GM19397 (cell line): ENCODE data around the gene SPN.
A peak's percentile ranks its signal among the peaks of the same experiment; 100 is the strongest.
"Not testable (repeated sequence)": the region's sequence is repeated elsewhere in the genome, so short reads cannot be mapped to it uniquely, and the experiment has no call there.

Experiments
- ATAC-seq: cut with Tn5 transposase; IDR thresholded peaks from one replicate; pipeline ENCODE4 v1.9.1; 2021; ENCODE audit warnings: mild to moderate bottlenecking, moderate library complexity; ENCODE audit not compliant: unreplicated experiment

Gene SPN, protein sequence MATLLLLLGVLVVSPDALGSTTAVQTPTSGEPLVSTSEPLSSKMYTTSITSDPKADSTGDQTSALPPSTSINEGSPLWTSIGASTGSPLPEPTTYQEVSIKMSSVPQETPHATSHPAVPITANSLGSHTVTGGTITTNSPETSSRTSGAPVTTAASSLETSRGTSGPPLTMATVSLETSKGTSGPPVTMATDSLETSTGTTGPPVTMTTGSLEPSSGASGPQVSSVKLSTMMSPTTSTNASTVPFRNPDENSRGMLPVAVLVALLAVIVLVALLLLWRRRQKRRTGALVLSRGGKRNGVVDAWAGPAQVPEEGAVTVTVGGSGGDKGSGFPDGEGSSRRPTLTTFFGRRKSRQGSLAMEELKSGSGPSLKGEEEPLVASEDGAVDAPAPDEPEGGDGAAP

DNA sequence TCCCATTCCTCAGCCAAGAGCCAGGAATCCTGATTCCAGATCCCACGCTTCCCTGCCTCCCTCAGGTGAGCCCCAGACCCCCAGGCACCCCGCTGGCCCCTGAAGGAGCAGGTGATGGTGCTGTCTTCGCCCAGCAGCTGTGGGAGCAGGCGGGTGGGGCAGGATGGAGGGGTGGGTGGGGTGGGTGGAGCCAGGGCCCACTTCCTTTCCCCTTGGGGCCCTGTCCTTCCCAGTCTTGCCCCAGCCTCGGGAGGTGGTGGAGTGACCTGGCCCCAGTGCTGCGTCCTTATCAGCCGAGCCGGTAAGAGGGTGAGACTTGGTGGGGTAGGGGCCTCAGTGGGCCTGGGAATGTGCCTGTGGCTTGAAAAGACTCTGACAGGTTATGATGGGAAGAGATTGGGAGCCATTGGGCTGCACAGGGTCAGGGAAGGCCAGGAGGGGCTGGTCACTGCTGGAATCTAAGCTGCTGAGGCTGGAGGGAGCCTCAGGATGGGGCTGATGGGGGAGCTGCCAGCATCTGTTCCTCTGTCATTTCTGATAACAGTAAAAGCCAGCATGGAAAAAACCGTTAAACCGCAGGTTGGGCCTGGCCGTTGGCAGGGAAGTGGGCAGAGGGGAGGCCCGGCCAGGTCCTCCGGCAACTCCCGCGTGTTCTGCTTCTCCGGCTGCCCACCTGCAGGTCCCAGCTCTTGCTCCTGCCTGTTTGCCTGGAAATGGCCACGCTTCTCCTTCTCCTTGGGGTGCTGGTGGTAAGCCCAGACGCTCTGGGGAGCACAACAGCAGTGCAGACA, at the start of gene SPN:
SPN (plus strand) TSS at position 232 of the 791 bp plus-strand sequence; CDS start at position 714, 482 bp downstream.
- ATAC-seq: no peak

DNA sequence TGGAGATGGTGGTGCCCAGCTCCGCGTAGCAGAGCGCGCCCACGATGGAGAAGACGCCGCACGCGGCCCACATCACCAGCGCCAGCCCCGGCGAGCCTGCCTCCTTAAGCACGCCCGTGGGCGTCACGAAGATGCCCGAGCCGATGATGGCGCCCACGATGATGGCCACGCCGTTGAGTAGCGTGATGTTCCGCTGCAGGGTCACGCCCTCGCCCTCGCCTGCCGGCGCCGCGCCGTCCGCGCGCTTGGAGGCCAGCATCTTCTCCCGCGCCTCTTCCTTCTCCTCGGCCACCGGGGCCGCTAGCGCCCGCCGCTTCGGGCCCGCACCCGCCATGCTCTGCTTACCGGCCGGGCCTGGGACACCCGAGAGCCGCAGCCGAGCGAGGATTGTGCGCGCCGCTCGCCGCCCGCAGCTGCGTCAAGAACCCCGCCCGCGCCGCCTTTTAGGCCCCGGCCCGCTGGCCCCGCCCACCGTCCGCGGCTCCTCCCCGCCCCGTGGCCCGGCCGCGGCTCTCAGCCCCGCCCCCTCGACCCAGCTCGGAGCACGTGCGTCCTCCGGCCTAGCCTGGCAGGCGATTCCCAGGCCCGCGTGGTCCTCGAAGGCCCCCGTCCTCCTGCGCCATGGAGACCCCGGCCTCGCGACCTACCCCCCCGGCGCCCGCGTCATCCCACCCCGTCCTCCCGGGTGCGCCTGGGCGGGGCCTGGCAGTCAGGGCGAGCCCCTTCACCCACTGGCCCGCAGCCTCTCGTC, 49.6 kb upstream of the SPN start:
- peak; percentile 42 for ATAC-seq

DNA sequence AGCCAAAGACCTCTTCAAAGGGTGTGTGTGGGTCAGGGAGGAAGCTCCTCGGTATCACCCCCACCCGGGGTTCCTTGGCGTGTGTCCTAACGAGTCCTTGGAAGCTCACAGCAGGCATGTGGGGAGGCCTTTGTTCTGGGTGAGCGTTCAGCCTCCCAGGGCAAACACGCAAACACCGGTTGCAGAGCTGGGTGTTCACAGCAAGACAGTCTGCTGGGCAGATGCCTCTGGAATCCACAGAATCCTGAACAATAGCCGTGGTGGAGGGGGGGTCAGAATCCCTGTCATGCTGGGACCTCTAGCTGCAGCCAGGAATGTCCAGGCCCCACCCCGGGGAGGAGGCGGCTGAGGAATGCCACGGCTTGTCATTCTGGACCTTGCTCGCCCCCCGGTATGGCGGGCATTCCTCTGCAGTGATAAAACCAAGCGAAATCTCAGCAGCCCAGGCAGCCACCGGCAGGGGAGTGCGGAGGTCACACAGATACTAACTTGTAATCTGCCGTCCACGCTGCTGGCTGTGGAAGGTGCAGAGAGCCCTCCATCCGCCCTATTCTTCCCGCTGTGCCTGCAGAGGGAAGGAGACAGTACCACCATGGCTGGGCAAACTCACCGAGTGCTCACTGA, 48.2 kb upstream of the SPN start:
- not testable (repeated sequence) for ATAC-seq

DNA sequence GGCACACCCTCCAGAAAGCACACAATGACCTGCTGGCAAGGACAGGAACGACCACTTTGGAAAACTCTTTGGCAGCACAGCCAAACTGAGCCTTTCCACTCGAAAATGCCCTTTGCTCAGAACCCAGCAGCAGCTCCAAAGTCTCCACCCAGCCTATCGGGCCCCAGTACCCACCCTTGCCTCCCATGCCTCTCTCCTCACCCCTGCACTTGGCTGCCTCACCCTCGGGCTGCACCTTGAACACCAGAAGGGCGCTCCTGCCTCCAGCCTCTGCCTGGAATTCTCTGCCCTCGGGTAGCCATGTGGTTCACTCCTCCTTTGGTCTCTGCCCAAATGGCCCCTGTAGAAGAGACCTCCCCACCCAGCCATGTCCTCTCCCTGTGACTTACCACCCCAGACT, 46.9 kb upstream of the SPN start:
- ATAC-seq: not testable (repeated sequence)

DNA sequence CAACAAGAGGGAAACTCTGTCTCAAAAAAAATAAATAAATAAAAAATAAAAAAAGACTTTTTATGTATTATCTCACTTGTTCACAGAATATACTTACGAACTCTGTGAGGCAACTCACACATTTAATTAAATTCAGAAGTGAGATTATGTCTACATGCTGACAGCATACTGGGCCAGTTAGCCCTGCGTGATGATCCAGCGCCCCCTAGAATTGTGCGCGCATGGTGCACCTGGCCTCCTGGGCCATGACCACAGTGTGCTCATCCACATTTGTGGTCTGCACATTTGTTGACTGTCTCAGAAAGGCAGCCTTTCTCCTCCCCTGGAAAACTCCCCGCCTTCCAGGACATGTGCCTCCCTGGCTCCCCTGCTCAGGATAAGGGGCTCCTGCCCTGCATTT, 42.5 kb upstream of the SPN start:
- not testable (repeated sequence) for ATAC-seq

DNA sequence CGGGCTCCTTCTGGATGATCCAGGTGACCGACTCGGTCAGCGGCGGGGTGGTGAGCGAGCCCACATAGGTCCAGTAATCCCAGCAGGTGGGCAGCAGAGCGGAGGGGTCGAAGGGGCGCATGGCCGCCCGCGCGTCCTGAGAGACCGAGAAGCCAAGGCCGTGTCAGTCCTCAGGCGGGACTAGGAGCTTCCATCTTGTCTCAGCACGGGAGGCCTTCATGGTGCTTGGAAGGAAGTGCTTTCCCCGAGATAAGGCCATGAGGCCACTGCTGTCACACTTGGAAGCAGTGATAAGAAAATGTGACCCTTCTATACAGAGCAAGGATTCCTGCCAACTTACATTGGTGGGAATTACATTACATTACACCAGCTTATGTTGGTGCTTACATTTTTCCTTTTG, 40.3 kb upstream of the SPN start:
- not testable (repeated sequence) for ATAC-seq

DNA sequence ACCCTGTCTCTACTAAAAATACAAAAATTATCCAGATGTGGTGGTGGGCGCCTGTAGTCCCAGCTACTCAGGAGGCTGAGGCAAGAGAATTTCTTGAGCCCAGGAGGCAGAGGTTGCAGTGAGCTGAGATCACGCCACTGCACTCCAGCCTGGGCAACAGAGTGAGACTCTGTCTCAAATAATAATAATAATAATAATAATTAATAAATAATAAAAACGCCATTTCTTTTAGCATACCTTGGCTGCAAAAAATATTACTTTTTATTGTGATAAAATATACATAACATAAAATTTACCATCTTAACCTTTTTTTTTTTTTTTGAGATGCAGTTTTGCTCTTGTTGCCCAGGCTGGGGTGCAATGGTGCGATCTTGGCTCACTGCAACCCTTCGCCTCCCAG, 39.8 kb upstream of the SPN start:
- not testable (repeated sequence) for ATAC-seq

DNA sequence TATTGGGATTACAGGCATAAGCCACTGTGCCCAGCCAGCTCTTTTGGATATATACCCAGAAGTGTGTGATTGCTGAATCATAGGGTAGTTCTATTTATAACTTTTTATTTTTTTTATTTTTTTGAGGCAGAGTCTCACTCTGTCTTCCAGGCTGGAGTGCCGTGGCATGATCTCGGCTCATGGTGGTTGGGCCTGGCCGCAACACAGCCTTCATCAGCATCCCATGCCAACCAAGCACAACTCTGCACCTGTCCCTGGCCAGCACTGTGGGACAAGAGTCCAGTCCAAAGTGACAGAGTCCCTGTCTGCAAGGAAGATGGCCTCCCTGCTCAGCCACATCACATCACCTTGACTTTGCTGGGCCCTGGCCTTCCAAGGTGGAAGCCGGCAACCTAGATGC, 37.9 kb upstream of the SPN start:
- not testable (repeated sequence) for ATAC-seq

DNA sequence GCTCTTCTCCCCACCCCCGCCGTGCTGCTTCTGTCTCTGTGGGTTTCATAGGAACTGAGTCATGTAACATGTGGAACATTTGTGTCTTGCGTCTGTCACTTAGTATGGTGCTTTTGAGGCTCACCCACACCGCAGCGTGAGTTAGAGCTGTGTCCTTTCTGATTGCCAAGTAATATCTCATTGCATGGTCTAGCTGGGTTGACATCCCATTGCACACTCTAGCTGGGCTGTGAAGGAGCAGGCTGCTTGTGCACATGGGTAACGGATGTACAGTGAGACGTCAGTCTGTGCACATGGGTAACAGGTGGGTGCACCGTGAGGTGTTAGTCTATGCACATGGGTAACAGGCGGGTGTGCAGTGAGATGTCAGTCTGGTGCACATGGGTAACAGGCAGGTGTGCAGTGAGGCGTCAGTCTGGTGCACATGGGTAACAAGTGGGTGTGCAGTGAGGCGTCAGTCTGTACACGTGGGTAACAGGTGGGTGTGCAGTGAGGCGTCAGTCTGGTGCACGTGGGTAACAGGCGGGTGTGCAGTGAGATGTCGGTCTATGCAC, 36.2 kb upstream of the SPN start:
- ATAC-seq: peak; percentile 43

DNA sequence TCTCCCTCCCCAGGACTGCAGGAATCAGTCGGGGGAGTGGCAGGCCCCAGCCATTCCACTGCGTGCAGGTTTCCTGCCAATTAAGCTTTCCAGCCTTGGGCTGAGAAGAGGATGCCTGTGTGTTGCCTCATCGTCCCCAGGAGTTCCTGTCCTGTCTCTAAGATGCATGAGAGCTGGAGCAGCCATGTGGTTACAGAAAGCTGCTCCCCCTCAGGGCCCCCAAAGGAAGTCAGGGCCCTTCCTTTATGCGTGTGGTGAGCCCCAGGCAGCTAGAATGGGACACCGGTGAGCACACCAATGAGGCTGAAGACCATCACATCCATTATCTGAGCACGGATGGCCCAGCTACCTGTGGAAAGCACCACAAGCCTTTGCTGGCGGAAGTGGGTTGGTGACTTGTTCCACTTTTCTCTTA, 35.4 kb upstream of the SPN start:
- ATAC-seq: peak; percentile 49

DNA sequence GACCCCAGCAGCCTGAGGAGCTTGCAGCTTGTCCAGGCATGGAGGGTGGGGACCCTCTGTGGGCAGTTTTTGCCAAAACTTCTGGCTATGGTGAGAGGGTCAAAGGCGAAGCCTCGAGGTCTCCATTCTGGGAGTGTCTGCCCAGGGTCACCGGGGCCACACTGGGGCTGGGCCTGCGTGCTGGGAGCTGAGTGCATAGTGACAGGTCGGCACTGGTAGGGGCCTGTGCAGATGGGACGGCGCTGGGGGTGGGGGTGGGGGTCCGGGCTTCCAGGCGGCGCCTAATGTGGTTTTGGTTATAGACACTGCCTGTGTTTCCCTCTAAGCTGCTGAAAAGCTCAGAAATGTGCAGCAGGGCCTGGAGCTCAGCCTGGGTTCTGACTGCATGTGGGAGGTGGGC, 34.3 kb upstream of the SPN start:
- not testable (repeated sequence) for ATAC-seq

DNA sequence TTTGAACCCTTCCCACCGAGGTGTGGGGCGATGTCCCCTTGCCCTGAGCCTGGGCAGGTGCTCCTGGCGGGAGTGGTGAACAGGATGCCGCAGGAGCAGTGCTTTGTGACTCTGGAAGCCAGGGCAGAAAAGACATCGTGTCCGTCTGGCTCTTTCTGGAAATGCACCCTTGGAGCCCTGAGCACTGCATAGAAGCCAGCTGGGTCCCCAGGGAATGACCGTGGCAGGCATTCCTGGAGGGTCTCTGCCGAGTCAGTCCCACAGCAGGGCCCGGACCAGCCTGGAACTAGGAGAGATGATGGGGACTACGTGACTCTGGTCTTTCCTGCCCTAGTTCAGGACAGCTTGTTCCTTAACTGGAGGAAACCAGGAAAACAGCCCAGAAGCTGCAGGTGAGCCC, 33.7 kb upstream of the SPN start:
- ATAC-seq: not testable (repeated sequence)

DNA sequence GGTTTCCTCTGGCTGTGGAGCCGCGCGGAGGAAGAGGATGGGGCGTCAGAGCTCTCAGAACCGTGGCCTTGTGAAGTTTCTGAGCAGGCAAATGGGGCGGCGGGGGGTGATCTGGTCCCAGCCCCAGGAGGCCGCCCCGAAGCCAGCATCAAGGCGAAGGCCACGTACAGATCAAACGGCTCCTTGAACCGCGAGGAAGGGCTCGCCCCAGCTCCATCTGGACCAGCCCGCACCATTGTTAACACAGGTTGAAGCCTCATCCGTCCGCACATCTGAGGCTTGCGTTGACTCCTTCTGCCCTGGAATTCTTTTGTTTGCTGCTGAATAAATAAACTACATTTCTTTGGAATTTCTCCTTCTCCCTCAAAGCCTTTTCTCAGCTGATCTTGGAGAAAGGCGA, 31.4 kb upstream of the SPN start:
- ATAC-seq: not testable (repeated sequence)

DNA sequence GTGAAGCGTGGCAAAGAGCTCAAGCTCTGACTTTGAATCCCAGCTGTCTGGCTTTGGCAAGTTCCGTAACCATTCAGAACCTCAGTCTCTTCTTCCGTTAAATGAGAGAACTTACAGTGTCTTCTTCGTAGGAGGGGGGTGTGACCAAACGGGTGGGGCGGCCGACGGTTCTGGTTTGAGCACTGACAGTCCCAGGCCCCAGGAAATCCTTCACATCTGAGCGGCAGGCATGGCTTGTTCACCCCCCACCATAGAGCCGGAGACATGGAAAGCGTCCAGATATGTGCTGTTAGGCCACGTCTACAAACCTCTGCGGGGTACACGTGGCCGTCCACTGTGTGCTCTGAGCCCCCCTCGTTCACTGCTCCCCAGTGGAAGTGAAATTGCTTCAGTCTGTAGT, 27.1 kb upstream of the SPN start:
- ATAC-seq: not testable (repeated sequence)

DNA sequence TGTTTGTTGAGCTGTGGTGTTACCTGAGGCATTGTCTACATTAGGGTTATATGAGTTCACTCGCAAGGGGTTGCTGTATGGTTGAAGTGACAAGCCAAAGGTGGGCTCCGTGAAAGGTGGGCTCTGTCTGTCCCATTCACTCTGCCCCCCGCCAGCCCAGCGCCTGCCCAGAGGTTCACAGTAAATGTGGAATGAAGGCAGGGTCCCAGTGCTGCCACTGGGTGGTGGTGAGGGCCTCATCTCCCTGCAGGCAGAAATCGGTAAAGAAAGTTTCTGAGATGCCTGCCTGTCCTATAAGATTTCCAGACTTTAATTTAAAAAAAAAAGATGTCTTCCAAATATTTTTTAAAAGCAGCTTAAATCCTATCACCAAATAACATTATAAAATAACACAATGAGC, 26.7 kb upstream of the SPN start:
- ATAC-seq: not testable (repeated sequence)

DNA sequence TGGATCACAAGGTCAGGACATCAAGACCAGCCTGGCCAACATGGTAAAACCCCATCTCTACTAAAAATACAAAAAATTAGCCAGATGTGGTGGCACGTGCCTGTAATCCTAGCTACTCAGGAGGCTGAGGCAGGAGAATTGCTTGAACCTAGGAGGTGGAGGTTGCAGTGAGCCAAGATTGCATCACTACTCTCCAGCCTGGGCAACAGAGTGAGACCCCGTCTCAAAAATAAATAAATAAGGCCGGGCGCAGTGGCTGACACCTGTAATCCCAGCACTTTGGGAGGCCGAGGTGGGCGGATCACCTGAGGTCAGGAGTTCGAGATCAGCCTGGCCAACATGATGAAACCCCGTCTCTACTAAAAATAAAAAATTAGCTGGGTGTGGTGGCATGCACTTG, 24.3 kb upstream of the SPN start:
- not testable (repeated sequence) for ATAC-seq

DNA sequence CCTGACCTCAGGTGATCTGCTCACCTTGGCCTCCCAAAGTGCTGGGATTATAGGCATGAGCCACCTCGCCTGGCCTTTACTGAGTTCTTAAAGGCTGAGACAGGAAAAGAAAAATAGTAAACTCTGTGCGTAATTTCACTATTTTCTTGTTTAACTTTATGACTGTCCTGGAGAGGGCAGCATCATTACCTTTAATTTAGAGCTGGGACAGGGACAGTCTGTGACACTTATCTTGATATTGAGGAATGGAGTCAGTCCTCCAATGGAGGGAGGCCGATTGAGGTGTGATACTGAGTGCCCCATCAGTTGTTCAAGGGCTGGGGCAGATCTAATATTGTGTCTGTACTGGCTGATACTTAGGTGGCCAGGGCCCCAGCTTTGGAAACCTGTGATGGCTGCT, 21.5 kb upstream of the SPN start:
- no peak for ATAC-seq

DNA sequence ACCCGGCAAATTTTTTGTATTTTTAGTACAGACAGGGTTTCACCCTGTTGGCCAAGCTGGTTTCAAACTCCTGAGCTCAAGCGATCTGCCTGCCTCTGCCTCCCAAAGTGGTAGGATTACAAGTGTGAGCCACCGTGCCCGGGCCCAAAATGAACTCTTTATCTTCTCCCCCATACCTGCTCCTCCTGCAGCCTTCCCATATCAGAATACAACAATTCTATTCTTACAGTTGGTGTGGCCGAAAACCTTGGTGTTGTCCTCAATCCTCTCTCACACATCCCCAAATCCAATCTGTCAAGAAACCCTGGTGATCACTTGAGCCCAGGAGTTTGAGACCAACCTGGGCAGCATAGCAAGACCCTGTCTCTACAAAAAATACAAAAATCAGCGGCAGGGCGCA, 19.5 kb upstream of the SPN start:
- no peak for ATAC-seq

DNA sequence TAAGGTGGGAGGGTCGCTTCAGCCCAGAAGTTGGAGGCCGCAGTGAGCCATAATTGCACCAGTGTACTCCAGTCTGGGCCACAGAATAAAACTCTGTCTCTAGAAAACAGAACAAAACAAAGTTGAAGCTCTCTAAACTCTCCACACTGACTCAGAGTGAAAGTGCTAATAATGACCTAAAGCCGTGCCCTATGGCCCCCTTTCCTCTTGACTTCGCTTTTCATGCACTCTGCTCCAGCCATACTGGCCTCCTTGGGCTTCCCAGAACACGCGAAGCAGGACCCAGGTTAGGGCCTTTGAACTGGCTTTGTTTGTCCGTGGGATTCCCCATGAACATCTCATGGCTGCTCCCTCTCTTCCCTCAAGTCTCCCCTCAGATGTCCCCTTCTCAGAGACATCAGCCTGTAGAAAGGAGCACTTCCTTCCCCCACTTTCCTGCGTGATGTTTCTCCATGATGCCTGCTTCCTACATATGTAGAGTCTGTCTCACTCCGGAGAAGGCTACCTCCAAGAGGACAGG, 18.6 kb upstream of the SPN start:
- peak; percentile 67 for ATAC-seq

DNA sequence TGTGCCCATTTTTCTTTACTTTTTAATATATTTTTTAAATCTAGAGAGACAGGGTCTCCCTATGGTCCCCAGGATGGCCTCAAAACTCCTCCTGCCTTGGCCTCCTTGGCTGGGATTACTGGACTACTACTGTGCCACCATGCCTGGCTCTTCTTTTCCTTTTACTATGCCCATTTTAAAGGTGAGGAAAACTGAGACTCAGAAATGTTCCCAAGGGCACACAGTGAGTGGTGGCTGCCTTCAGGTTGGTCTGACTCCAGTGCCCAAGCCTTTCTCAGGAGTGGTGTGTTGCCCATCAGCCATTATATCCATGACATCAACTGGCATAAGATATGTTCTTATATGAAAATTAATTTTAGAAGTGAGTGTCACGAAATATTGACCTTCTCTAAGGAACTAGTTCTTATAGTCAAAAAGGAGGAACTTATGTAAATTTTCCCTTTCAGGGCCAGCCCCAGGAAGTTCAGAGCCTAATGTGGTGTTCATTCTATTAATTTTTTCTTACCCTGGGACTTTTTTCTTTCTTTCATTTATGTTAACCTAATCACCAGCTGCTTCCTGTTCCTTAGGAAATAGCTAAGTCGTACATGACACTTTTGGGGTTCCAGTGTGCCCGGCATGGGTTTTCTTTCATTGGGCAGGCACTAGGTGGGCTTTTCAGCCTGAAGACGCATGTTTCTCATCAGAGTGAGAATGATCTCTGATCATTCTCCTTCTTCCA, 17.9 kb upstream of the SPN start:
- ATAC-seq: no peak
